HepG2 (cell line): ENCODE data around the gene KCTD15. TPM values are rescaled to one million over a fixed set of nuclear protein-coding genes. Genes with fewer than 3 reads are reported as not detected.

ENCODE experiments used
- ATAC-seq: fragments of 200-7000 bp; cut with Tn5 transposase; 3 replicates; pipeline ENCODE4 v1.9.1; 2020; ENCODE audit warnings: mild to moderate bottlenecking, moderate library complexity
- BruUV-seq: library from RNA; stranded (reverse); fragments of 400-500 nt; replicated peaks from 2 replicates; lab custom pipeline; 2021; lab: Mats Ljungman, UMichigan
- CTCF ChIA-PET: fragments of 300-600 bp; formaldehyde crosslinking; extraction: SDS; loops from one replicate; lab custom pipeline; 2021; ENCODE audit warnings: low total read pairs, inconsistent platforms, low intra/inter-chr PET ratio; lab: Yijun Ruan, JAX
- POLR2A ChIA-PET: fragments of 350-600 bp; sonication (Branson Sonifier 250); formaldehyde crosslinking; loops from one replicate; lab custom pipeline; 2020; ENCODE audit warnings: antibody characterized with exemption, inconsistent platforms; lab: Yijun Ruan, JAX
- DNase-seq: peaks from one replicate; pipeline ENCODE4 v3.0.0-alpha.2; 2015; ENCODE audit warnings: low spot score
- FAIRE-seq: peaks from 3 replicates; lab custom pipeline; 2011; peaks lifted over from hg19 to GRCh38; lab: Jason Lieb, UNC
- H2AFZ ChIP-seq: one replicate; pipeline ENCODE4 v1.6.1; 2011; ENCODE audit warnings: low read length, inconsistent platforms
- H3K27ac ChIP-seq: fragments of 300-600 bp; 3 replicates; pipeline ENCODE4 v1.8.0; 2011; ENCODE audit warnings: mixed run types, mild to moderate bottlenecking, mixed read lengths, low read length, inconsistent platforms; ENCODE audit not compliant: insufficient read depth; ENCODE audit errors: extremely low read length
- H3K27me3 ChIP-seq, 2 experiments: fragments of 200-600 bp in 1 of 2; 2 replicates in 1 of 2; 3 replicates in 1 of 2; pipeline versions ENCODE4 v1.6.0 to v1.8.0; 2011; ENCODE audit warnings: low read length in 2 of 2, mild to moderate bottlenecking in 2 of 2, moderate library complexity in 2 of 2, inconsistent platforms in 1 of 2; ENCODE audit not compliant: insufficient read depth in 2 of 2, control insufficient read depth in 1 of 2
- H3K36me3 ChIP-seq, 2 experiments: fragments of 200-600 bp in 1 of 2; replicated peaks in 1 of 2; 2 replicates in 1 of 2; 3 replicates in 1 of 2; pipeline versions ENCODE4 v1.5.1 to v1.8.0; 2011; ENCODE audit warnings: low read length in 2 of 2, inconsistent platforms in 1 of 2; ENCODE audit not compliant: insufficient read depth in 2 of 2, control insufficient read depth in 1 of 2
- H3K4me1 ChIP-seq: 2 replicates; pipeline ENCODE4 v1.5.1; 2012; ENCODE audit warnings: low read length, inconsistent platforms; ENCODE audit not compliant: insufficient read depth
- H3K4me2 ChIP-seq: 2 replicates; pipeline ENCODE4 v1.6.0; 2011; ENCODE audit warnings: low read depth, low read length, inconsistent platforms
- H3K4me3 ChIP-seq, 3 experiments: fragments of 200-600 bp in 1 of 3; sonication (generic), shearing (Covaris generic) in 1 of 3; replicated peaks in 1 of 3; 2 replicates each; pipeline ENCODE4 v1.5.1; 2011 to 2016; ENCODE audit warnings: low read length in 3 of 3, inconsistent platforms in 2 of 3, low read depth in 2 of 3, mild to moderate bottlenecking in 2 of 3, control low read depth in 1 of 3, mixed read lengths in 1 of 3; ENCODE audit not compliant: insufficient read depth in 1 of 3
- H3K79me2 ChIP-seq: one replicate; pipeline ENCODE4 v1.6.1; 2011; ENCODE audit warnings: low read length, inconsistent platforms; ENCODE audit not compliant: insufficient read depth
- H3K9ac ChIP-seq: 2 replicates; pipeline ENCODE4 v1.6.0; 2011; ENCODE audit warnings: mild to moderate bottlenecking, low read depth, low read length, inconsistent platforms; ENCODE audit not compliant: insufficient read depth
- H3K9me3 ChIP-seq: 2 replicates; pipeline ENCODE4 v1.5.1; 2012; ENCODE audit warnings: mild to moderate bottlenecking, low read length
- H4K20me1 ChIP-seq: 2 replicates; pipeline ENCODE4 v1.6.0; 2011; ENCODE audit warnings: inconsistent platforms, mild to moderate bottlenecking, low read length, moderate library complexity; ENCODE audit not compliant: insufficient read depth
- ISL2 ChIP-seq: sonication (generic); formaldehyde crosslinking; IDR thresholded peaks from 2 replicates; pipeline ENCODE4 v1.5.0; 2020; ENCODE audit warnings: missing genetic modification reagents
- KAT2B ChIP-seq: fragments of 150-350 bp; IDR thresholded peaks from 2 replicates; pipeline ENCODE4 v1.6.1; 2014; ENCODE audit warnings: low read depth, low read length, borderline replicate concordance
- TOPORS ChIP-seq: sonication (generic); formaldehyde crosslinking; IDR thresholded peaks from 2 replicates; pipeline ENCODE4 v1.8.0; 2023; ENCODE audit warnings: mild to moderate bottlenecking, missing genetic modification reagents
- ZBTB38 ChIP-seq: sonication (generic); formaldehyde crosslinking; IDR thresholded peaks from 2 replicates; pipeline ENCODE4 v1.5.1; 2020; ENCODE audit warnings: mild to moderate bottlenecking, missing genetic modification reagents
- ZNF124 ChIP-seq: sonication (generic); formaldehyde crosslinking; IDR thresholded peaks from 2 replicates; pipeline ENCODE4 v1.4.0; 2020; ENCODE audit warnings: missing genetic modification reagents
- ZNF160 ChIP-seq: sonication (generic); formaldehyde crosslinking; IDR thresholded peaks from 2 replicates; pipeline ENCODE4 v1.8.0; 2022; ENCODE audit warnings: mild to moderate bottlenecking, inconsistent platforms, missing genetic modification reagents
- ZNF253 ChIP-seq: sonication (generic); formaldehyde crosslinking; IDR thresholded peaks from 2 replicates; pipeline ENCODE4 v1.8.0; 2022; ENCODE audit warnings: mild to moderate bottlenecking, missing genetic modification reagents, borderline replicate concordance
- ZNF619 ChIP-seq: sonication (generic); formaldehyde crosslinking; IDR thresholded peaks from 2 replicates; pipeline ENCODE4 v1.4.0; 2020; ENCODE audit warnings: mild to moderate bottlenecking, missing genetic modification reagents
- WGBS: methylation state at CpG from one replicate; pipeline ENCODE4 v1.1.6; 2017; ENCODE audit warnings: low lambda C conversion rate; 5-methylcytosine and 5-hydroxymethylcytosine counted together
- in situ Hi-C: cut with HindIII; loops from 2 replicates; pipeline ENCODE4 v1.10.0; 2017; ENCODE audit warnings: low pct_unique_long_range_greater_than_20kb; ENCODE audit not compliant: extremely low pct_ligation_motif_present
- intact Hi-C: fragments of 100-400 bp; cut with micrococcal nuclease; formaldehyde crosslinking; loops from one replicate; pipeline ENCODE4 v1.10.0; 2022; ENCODE audit not compliant: unreplicated experiment
- polyA plus RNA-seq, 8 experiments: library from polyadenylated mRNA; depleted of rRNA in 3 of 8; stranded (reverse) in 7 of 8; unstranded in 1 of 8; fragments of >200 nt; fragmentation: Illumina TruSeq in 4 of 8; extraction: Trizol in 4 of 8; gene quantifications; 2 replicates each; pipeline versions ENCODE4 v1.2.1 to v1.2.3, GENCODE V29; 2011 to 2016; ENCODE audit warnings: low read depth in 4 of 8, missing spikeins in 1 of 8, mixed read lengths in 1 of 8; ENCODE audit not compliant: insufficient read depth in 1 of 8
- total RNA-seq, 5 experiments: library from RNA; depleted of rRNA; stranded (reverse); fragments of >200 nt; fragmentation: Illumina TruSeq; extraction: Trizol; gene quantifications; 2 replicates each; pipeline ENCODE4 v1.2.3, GENCODE V29; 2016; ENCODE audit warnings: low read depth in 1 of 5
- TF ChIP-seq, protein P1 (sequence below): sonication (generic); formaldehyde crosslinking; IDR thresholded peaks from 2 replicates; pipeline ENCODE4 v1.8.0; 2022; ENCODE audit warnings: mild to moderate bottlenecking, missing genetic modification reagents
- TF ChIP-seq, protein P2 (sequence below): sonication (generic); formaldehyde crosslinking; IDR thresholded peaks from 2 replicates; pipeline ENCODE4 v1.9.0; 2021; ENCODE audit warnings: missing genetic modification reagents, borderline replicate concordance
- TF ChIP-seq, protein P3 (sequence below): sonication (generic); formaldehyde crosslinking; IDR thresholded peaks from 2 replicates; pipeline ENCODE4 v1.4.0; 2020; ENCODE audit warnings: mild to moderate bottlenecking, missing genetic modification reagents
- TF ChIP-seq, protein P4 (sequence below): sonication (generic); formaldehyde crosslinking; IDR thresholded peaks from one replicate; pipeline ENCODE4 v1.5.1; 2020; ENCODE audit warnings: mild to moderate bottlenecking, missing genetic modification reagents; ENCODE audit errors: not compliant biosample characterization

The KCTD15 gene
- total and polyA plus RNA-seq, 2 of the 13 experiments (the other 11 are each of a cell fraction or from before 2014, with no cell fraction given) = 13.2 to 16.7 TPM

DNA sequence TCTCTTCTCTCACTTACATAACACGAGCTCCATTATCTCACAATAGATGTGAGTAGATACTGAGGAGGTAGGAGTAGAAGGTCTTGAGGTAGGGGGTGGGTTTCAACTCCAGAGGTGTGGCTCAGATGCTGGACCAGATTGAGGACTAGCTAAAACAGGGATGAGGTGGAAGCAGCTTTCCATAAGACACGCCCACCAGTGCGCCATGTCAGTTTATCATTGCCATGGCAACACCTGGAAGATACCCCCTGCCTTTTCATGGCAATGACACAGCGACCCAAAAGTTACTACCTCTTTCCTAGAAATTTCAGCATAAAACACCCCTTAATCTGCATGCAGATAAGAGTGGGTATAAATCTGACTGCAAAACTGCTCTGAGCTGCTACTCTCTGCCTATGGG is 44.1 kb downstream of the KCTD15 start:
- Histone ChIP-seq H3K4me3 (no peak overlapping the region), H3K4me1 (no peaks in the 10 kb centered on the region), H4K20me1 (no peaks in the 10 kb centered on the region), H3K4me2 (no peak overlapping the region), H2AFZ (no peak overlapping the region), H3K27ac (no peak overlapping the region), H3K9me3 (no peaks in the 10 kb centered on the region), H3K27me3 (no peaks in the 10 kb centered on the region; a peak in 2 of 5 replicates)
- 34% methylated on average over 4 of the region's 4 CpGs for WGBS
- in situ Hi-C loops (no loop called here), intact Hi-C loops (no loop called here)
- ATAC-seq = no peak
- CTCF ChIA-PET = no interaction called here
- FAIRE-seq = no peak
- DNase-seq = no peak
- no TSS peak for BruUV-seq
- TF ChIP-seq, protein P1, sequence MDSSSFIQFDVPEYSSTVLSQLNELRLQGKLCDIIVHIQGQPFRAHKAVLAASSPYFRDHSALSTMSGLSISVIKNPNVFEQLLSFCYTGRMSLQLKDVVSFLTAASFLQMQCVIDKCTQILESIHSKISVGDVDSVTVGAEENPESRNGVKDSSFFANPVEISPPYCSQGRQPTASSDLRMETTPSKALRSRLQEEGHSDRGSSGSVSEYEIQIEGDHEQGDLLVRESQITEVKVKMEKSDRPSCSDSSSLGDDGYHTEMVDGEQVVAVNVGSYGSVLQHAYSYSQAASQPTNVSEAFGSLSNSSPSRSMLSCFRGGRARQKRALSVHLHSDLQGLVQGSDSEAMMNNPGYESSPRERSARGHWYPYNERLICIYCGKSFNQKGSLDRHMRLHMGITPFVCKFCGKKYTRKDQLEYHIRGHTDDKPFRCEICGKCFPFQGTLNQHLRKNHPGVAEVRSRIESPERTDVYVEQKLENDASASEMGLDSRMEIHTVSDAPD (CRISPR knock-in tag) = no peak
- TF ChIP-seq, protein P2, sequence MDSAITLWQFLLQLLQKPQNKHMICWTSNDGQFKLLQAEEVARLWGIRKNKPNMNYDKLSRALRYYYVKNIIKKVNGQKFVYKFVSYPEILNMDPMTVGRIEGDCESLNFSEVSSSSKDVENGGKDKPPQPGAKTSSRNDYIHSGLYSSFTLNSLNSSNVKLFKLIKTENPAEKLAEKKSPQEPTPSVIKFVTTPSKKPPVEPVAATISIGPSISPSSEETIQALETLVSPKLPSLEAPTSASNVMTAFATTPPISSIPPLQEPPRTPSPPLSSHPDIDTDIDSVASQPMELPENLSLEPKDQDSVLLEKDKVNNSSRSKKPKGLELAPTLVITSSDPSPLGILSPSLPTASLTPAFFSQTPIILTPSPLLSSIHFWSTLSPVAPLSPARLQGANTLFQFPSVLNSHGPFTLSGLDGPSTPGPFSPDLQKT = no peak
- TF ChIP-seq KAT2B (no peak), ZBTB38 (CRISPR knock-in tag) (no peak), ZNF253 (CRISPR knock-in tag) (no peak), ISL2 (CRISPR knock-in tag) (no peak), ZNF160 (CRISPR knock-in tag) (no peak), ZNF619 (CRISPR knock-in tag) (no peak), TOPORS (no peak), ZNF124 (CRISPR knock-in tag) (no peak)
- TF ChIP-seq, protein P3, sequence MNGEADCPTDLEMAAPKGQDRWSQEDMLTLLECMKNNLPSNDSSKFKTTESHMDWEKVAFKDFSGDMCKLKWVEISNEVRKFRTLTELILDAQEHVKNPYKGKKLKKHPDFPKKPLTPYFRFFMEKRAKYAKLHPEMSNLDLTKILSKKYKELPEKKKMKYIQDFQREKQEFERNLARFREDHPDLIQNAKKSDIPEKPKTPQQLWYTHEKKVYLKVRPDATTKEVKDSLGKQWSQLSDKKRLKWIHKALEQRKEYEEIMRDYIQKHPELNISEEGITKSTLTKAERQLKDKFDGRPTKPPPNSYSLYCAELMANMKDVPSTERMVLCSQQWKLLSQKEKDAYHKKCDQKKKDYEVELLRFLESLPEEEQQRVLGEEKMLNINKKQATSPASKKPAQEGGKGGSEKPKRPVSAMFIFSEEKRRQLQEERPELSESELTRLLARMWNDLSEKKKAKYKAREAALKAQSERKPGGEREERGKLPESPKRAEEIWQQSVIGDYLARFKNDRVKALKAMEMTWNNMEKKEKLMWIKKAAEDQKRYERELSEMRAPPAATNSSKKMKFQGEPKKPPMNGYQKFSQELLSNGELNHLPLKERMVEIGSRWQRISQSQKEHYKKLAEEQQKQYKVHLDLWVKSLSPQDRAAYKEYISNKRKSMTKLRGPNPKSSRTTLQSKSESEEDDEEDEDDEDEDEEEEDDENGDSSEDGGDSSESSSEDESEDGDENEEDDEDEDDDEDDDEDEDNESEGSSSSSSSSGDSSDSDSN (CRISPR knock-in tag) = no peak
- TF ChIP-seq, protein P4, sequence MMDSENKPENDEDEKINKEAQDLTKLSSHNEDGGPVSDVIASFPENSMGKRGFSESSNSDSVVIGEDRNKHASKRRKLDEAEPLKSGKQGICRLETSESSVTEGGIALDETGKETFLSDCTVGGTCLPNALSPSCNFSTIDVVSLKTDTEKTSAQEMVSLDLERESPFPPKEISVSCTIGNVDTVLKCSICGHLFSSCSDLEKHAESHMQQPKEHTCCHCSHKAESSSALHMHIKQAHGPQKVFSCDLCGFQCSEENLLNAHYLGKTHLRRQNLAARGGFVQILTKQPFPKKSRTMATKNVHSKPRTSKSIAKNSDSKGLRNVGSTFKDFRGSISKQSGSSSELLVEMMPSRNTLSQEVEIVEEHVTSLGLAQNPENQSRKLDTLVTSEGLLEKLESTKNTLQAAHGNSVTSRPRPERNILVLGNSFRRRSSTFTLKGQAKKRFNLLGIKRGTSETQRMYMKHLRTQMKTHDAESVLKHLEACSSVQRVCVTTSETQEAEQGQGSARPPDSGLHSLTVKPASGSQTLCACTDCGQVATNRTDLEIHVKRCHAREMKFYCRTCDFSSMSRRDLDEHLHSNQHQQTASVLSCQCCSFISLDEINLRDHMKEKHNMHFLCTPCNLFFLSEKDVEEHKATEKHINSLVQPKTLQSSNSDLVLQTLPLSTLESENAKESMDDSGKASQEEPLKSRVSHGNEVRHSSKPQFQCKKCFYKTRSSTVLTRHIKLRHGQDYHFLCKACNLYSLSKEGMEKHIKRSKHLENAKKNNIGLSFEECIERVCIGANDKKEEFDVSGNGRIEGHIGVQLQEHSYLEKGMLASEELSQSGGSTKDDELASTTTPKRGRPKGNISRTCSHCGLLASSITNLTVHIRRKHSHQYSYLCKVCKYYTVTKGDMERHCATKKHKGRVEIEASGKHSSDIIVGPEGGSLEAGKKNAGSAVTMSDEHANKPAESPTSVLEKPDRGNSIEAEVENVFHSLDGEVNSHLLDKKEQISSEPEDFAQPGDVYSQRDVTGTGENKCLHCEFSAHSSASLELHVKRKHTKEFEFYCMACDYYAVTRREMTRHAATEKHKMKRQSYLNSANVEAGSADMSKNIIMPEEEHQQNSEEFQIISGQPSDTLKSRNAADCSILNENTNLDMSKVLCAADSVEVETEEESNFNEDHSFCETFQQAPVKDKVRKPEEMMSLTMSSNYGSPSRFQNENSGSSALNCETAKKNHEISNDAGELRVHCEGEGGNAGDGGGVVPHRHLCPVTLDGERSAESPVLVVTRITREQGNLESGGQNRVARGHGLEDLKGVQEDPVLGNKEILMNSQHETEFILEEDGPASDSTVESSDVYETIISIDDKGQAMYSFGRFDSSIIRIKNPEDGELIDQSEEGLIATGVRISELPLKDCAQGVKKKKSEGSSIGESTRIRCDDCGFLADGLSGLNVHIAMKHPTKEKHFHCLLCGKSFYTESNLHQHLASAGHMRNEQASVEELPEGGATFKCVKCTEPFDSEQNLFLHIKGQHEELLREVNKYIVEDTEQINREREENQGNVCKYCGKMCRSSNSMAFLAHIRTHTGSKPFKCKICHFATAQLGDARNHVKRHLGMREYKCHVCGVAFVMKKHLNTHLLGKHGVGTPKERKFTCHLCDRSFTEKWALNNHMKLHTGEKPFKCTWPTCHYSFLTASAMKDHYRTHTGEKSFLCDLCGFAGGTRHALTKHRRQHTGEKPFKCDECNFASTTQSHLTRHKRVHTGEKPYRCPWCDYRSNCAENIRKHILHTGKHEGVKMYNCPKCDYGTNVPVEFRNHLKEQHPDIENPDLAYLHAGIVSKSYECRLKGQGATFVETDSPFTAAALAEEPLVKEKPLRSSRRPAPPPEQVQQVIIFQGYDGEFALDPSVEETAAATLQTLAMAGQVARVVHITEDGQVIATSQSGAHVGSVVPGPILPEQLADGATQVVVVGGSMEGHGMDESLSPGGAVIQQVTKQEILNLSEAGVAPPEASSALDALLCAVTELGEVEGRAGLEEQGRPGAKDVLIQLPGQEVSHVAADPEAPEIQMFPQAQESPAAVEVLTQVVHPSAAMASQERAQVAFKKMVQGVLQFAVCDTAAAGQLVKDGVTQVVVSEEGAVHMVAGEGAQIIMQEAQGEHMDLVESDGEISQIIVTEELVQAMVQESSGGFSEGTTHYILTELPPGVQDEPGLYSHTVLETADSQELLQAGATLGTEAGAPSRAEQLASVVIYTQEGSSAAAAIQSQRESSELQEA (CRISPR knock-in tag) = no peak
- TF ChIP-seq, all 625 proteins: peak for 0
- Histone ChIP-seq H3K9ac (no peak overlapping the region), H3K79me2 (no peaks in the 10 kb centered on the region), H3K36me3 (no peaks in the 10 kb centered on the region)
- POLR2A ChIA-PET = no interaction called here
